OCI-LY7 (cell line): ENCODE results near the gene LZTS2.

Source experiments
- CTCF ChIP-seq: fragments of 200-600 bp; sonication (generic); conservative IDR thresholded peaks from 2 replicates; pipeline ENCODE4 v1.5.1; 2014; ENCODE audit warnings: mild to moderate bottlenecking, antibody characterized with exemption, low read length, moderate library complexity, mixed read lengths
- EZH2phosphoT487 ChIP-seq: fragments of 200-600 bp; sonication (generic); IDR thresholded peaks from 2 replicates; pipeline ENCODE4 v1.6.1; 2018; ENCODE audit warnings: low read depth, borderline replicate concordance, mild to moderate bottlenecking, mixed run types, antibody characterized with exemption, low read length, moderate library complexity, mixed read lengths

GRCh38 chr10:101054876-101055275 is 55.3 kb downstream of the LZTS2 start:
- TF ChIP-seq CTCF (no peak), EZH2phosphoT487 (no peak)
